SK-N-SH (cell line): ENCODE measurements around the gene MIPEP.

Experiments
- CTCF ChIP-seq: fragments of 200-600 bp; sonication (generic); IDR thresholded peaks from 2 replicates; pipeline ENCODE4 v1.6.1; 2017; ENCODE audit warnings: antibody characterized with exemption, mild to moderate bottlenecking, moderate library complexity
- EP300 ChIP-seq, 2 experiments: IDR thresholded peaks; 2 replicates each; pipeline versions ENCODE4 v1.4.0 to v1.6.1; 2012; ENCODE audit warnings: borderline replicate concordance in 1 of 2, low read depth in 1 of 2, low read length in 1 of 2
- JUND ChIP-seq: IDR thresholded peaks from 2 replicates; pipeline ENCODE4 v1.4.0; 2012
- MAX ChIP-seq: IDR thresholded peaks from 2 replicates; pipeline ENCODE4 v1.4.0; 2012; ENCODE audit warnings: low read depth
- MXI1 ChIP-seq: IDR thresholded peaks from 2 replicates; pipeline ENCODE4 v1.6.1; 2012; ENCODE audit warnings: mild to moderate bottlenecking, low read depth, low read length, improper control_type of control experiment
- NRF1 ChIP-seq: IDR thresholded peaks from 2 replicates; pipeline ENCODE4 v1.6.1; 2012; ENCODE audit warnings: low read depth, mild to moderate bottlenecking, low read length
- POLR2AphosphoS5 ChIP-seq: IDR thresholded peaks from 2 replicates; pipeline ENCODE4 v1.6.1; 2012; ENCODE audit warnings: low read depth, low read length
- RAD21 ChIP-seq: IDR thresholded peaks from 2 replicates; pipeline ENCODE4 v1.6.1; 2012; ENCODE audit warnings: mild to moderate bottlenecking, low read length
- REST ChIP-seq: IDR thresholded peaks from 2 replicates; pipeline ENCODE4 v1.6.1; 2012; ENCODE audit warnings: mild to moderate bottlenecking, low read depth, low read length, moderate library complexity
- TAF1 ChIP-seq: IDR thresholded peaks from 2 replicates; pipeline ENCODE4 v1.6.1; 2012; ENCODE audit warnings: low read depth, mild to moderate bottlenecking, low read length, moderate library complexity, borderline replicate concordance
- YY1 ChIP-seq: IDR thresholded peaks from 2 replicates; pipeline ENCODE4 v1.4.0; 2012; ENCODE audit warnings: low read depth, mild to moderate bottlenecking

GRCh38 chr13:23844132-23844531, 45.1 kb downstream of the MIPEP start:
- TF ChIP-seq POLR2AphosphoS5 (no peak), RAD21 (no peak), CTCF (no peak), MAX (no peak), JUND (no peak), YY1 (no peak), REST (no peak), NRF1 (no peak), TAF1 (no peak), MXI1 (no peak), EP300 (IDR thresholded peaks at IDR 0.05; ENCODE audit: borderline replicate concordance in 1 of 2, low read depth in 1 of 2, low read length in 1 of 2) (no peak)
